Measurements from ENCODE around the gene TARS2. TPM values are rescaled to one million over a fixed set of nuclear protein-coding genes. Genes with fewer than 3 reads are reported as not detected.
A peak's percentile ranks its signal among the peaks of the same experiment; 100 is the strongest.

Gene TARS2
- polyA plus RNA-seq, 1 of the 3 experiments (the other 2 are of a cell fraction): 22.2 TPM

DNA sequence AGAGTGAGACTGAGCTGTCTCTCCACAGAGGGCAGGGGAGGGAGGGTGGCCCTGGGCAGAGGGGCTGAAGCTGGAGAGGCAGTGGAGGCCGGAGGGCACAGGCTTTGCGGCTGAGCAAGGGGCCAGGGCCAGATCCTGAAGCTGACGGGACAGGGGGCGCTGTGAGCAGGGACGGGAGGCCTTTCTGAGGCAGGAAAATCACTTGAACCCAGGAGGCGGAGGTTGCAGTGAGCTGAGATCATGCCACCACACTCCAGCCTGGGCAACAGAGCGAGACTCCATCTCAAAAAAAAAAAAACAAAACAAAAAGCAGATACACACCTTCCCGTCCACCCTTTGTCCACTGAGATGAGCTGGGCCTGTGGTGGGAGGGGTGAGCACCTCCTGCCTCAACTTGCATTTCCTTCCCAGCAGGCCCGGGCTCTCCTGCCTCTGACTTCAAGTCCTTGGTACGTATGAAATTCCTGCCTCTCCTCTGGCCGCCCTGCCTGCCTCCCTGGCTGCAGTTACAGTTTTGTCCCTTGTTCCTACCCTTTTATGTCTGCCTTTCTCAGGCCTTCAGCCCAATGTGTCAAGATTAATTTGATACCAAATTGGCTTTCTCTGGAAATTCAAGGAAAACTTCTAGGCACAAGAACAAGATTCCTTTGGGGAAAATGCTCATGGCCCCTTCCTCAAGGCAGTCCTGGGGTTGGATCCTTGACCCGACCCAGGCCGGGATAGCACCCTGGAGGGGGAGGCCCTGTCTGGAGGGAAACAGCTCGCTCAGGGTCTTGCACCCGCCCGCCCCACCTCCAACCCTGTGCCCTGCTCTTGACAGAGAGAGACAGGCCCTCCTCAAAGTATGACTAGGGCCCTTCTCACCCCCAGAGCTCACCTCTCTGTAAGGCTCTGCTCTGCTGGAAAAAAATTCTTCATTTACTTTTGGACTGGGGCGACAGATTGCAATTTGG, 50.8 kb downstream of the TARS2 start:
- Histone ChIP-seq H3K9ac (peak overlapping the region; percentile 39), H3K4me1 (ENCODE audit: control insufficient read depth in 1 of 2, insufficient read depth in 2 of 2, low read depth in 1 of 2, low read length in 1 of 2) (peaks cover 0 to 4% of the 10 kb centered on the region in 2 experiments; a peak in 1 of 4 replicates), H3K27ac (ENCODE audit: low read depth in 2 of 2, low read length in 1 of 2) (peak overlapping the region; percentile 36 to 51; a peak in 3 of 4 replicates), H3K79me2 (ENCODE audit: insufficient read depth) (no peaks in the 10 kb centered on the region), H3K9me3 (no peaks in the 10 kb centered on the region), H3K27me3 (ENCODE audit: insufficient read depth) (no peaks in the 10 kb centered on the region), H3F3A (replicated peaks; ENCODE audit: insufficient read depth) (no peaks in the 10 kb centered on the region), H3K4me3 (ENCODE audit: low read depth in 2 of 2, low read length in 1 of 2) (no peak overlapping the region), H3K4me2 (no peak overlapping the region), H3K9me2 (no peaks in the 10 kb centered on the region), H3K36me3 (replicated peaks in 1 of 2; ENCODE audit: control insufficient read depth in 1 of 2, insufficient read depth in 2 of 2, low read length in 1 of 2) (no peaks in the 10 kb centered on the region), H2AFZ (ENCODE audit: low read depth) (peak overlapping the region; percentile 83; the same call in 1 of the 2 replicates), H4K20me1 (ENCODE audit: insufficient read depth) (no peaks in the 10 kb centered on the region)
- no peak for TF ChIP-seq MXI1 (IDR thresholded peaks at IDR 0.05; ENCODE audit: low read depth, low read length)
- TF ChIP-seq RFX5 (IDR thresholded peaks at IDR 0.05; ENCODE audit: low read length): no peak
- no peak for TF ChIP-seq EP300 (IDR thresholded peaks at IDR 0.05; ENCODE audit: borderline replicate concordance in 1 of 2, low read depth in 1 of 2, low read length in 1 of 2)
- no peak for TF ChIP-seq FOXJ3 (CRISPR knock-in tag; IDR thresholded peaks at IDR 0.05)
- POLR2A ChIA-PET: no interaction called here
- no peak for DNase-seq
- CTCF ChIA-PET: interaction anchor here (1.4 to 2.1 kb wide), 2 partner anchors 9 to 13 kb away, joined by 5 to 8 read pairs; no protein-coding TSS in a partner anchor
- 79% methylated on average over 12 of the region's 17 CpGs for WGBS (ENCODE audit: low lambda C conversion rate)

DNA sequence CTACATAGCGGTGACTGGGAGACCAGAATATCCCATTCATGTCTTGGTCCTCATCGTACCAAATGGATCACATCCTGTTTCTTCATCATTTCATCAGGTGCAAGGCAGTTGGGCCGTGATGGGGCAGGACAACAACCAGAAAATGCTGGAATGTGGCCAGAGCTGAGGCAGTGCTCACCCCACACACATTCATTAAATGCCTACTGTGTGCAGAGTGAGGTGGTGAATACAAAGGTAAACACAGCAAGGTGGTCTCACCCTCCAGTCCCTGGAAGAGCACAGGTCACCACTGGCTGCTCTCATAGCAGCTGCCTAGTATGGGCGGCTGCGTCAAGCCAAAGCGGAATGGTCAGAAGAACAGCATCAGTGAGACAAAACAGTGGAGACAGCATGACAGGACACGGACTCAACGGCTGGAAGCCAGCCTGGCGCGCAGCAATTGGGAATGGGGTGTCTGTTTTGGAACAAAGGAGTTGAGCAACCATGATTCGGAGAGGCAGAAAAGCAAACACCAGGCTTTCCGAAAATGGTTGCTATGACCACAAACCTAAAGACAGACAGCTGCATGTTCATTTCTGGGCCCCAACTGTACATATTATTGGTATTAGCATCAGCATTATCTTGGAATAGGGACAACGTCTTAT, 56.4 kb downstream of the TARS2 start:
- Histone ChIP-seq H3K36me3 (replicated peaks in 1 of 2; ENCODE audit: control insufficient read depth in 1 of 2, insufficient read depth in 2 of 2, low read length in 1 of 2) (no peaks in the 10 kb centered on the region), H3K9me2 (no peaks in the 10 kb centered on the region), H3K9ac (no peak overlapping the region), H3K79me2 (ENCODE audit: insufficient read depth) (no peaks in the 10 kb centered on the region), H4K20me1 (ENCODE audit: insufficient read depth) (no peaks in the 10 kb centered on the region), H2AFZ (ENCODE audit: low read depth) (no peak overlapping the region), H3K27me3 (ENCODE audit: insufficient read depth) (no peaks in the 10 kb centered on the region), H3K4me1 (ENCODE audit: control insufficient read depth in 1 of 2, insufficient read depth in 2 of 2, low read depth in 1 of 2, low read length in 1 of 2) (peaks cover 0 to 4% of the 10 kb centered on the region in 2 experiments; a peak in 1 of 4 replicates), H3K4me3 (ENCODE audit: low read depth in 2 of 2, low read length in 1 of 2) (no peak overlapping the region), H3K27ac (ENCODE audit: low read depth in 2 of 2, low read length in 1 of 2) (no peak overlapping the region), H3K4me2 (no peak overlapping the region), H3F3A (replicated peaks; ENCODE audit: insufficient read depth) (no peaks in the 10 kb centered on the region), H3K9me3 (no peaks in the 10 kb centered on the region)
- TF ChIP-seq, protein P1, sequence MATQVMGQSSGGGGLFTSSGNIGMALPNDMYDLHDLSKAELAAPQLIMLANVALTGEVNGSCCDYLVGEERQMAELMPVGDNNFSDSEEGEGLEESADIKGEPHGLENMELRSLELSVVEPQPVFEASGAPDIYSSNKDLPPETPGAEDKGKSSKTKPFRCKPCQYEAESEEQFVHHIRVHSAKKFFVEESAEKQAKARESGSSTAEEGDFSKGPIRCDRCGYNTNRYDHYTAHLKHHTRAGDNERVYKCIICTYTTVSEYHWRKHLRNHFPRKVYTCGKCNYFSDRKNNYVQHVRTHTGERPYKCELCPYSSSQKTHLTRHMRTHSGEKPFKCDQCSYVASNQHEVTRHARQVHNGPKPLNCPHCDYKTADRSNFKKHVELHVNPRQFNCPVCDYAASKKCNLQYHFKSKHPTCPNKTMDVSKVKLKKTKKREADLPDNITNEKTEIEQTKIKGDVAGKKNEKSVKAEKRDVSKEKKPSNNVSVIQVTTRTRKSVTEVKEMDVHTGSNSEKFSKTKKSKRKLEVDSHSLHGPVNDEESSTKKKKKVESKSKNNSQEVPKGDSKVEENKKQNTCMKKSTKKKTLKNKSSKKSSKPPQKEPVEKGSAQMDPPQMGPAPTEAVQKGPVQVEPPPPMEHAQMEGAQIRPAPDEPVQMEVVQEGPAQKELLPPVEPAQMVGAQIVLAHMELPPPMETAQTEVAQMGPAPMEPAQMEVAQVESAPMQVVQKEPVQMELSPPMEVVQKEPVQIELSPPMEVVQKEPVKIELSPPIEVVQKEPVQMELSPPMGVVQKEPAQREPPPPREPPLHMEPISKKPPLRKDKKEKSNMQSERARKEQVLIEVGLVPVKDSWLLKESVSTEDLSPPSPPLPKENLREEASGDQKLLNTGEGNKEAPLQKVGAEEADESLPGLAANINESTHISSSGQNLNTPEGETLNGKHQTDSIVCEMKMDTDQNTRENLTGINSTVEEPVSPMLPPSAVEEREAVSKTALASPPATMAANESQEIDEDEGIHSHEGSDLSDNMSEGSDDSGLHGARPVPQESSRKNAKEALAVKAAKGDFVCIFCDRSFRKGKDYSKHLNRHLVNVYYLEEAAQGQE (IDR thresholded peaks at IDR 0.05; ENCODE audit: low read depth, low read length): no peak
- no peak for TF ChIP-seq NRF1 (IDR thresholded peaks at IDR 0.05; ENCODE audit: low read depth, low read length)
- TF ChIP-seq EP300 (IDR thresholded peaks at IDR 0.05; ENCODE audit: borderline replicate concordance in 1 of 2, low read depth in 1 of 2, low read length in 1 of 2): no peak
- TF ChIP-seq FOSL2 (IDR thresholded peaks at IDR 0.05; ENCODE audit: borderline replicate concordance, low read depth): no peak
- TF ChIP-seq RAD21 (IDR thresholded peaks at IDR 0.05; ENCODE audit: low read length): no peak
- no peak for TF ChIP-seq RCOR1 (IDR thresholded peaks at IDR 0.05; ENCODE audit: low read length)
- no peak for TF ChIP-seq YY1 (IDR thresholded peaks at IDR 0.05; ENCODE audit: low read depth)
- TF ChIP-seq, protein P2, sequence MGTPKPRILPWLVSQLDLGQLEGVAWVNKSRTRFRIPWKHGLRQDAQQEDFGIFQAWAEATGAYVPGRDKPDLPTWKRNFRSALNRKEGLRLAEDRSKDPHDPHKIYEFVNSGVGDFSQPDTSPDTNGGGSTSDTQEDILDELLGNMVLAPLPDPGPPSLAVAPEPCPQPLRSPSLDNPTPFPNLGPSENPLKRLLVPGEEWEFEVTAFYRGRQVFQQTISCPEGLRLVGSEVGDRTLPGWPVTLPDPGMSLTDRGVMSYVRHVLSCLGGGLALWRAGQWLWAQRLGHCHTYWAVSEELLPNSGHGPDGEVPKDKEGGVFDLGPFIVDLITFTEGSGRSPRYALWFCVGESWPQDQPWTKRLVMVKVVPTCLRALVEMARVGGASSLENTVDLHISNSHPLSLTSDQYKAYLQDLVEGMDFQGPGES (IDR thresholded peaks at IDR 0.05; ENCODE audit: low read depth, low read length): no peak
- no peak for TF ChIP-seq POLR2AphosphoS5 (IDR thresholded peaks at IDR 0.05; ENCODE audit: low read depth, low read length)
- no peak for TF ChIP-seq TAF1 (IDR thresholded peaks at IDR 0.05; ENCODE audit: borderline replicate concordance, low read depth, low read length)
- TF ChIP-seq, protein P3, sequence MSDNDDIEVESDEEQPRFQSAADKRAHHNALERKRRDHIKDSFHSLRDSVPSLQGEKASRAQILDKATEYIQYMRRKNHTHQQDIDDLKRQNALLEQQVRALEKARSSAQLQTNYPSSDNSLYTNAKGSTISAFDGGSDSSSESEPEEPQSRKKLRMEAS (IDR thresholded peaks at IDR 0.05; ENCODE audit: low read depth): no peak
- TF ChIP-seq SIN3A (IDR thresholded peaks at IDR 0.05; ENCODE audit: borderline replicate concordance, low read depth, low read length): no peak
- no peak for TF ChIP-seq NFIC (IDR thresholded peaks at IDR 0.05; ENCODE audit: borderline replicate concordance)
- no peak for TF ChIP-seq RFX5 (IDR thresholded peaks at IDR 0.05; ENCODE audit: low read length)
- TF ChIP-seq MXI1 (IDR thresholded peaks at IDR 0.05; ENCODE audit: low read depth, low read length): no peak
- 92% methylated on average over 13 of the region's 13 CpGs for WGBS (ENCODE audit: low lambda C conversion rate)
- CTCF ChIA-PET: interaction anchor here (1.5 to 10.0 kb wide), 3 partner anchors 11 to 77 kb away, joined by 3 to 69 read pairs (median 13); no protein-coding TSS in a partner anchor
- POLR2A ChIA-PET: no interaction called here
- peak; percentile 10 for DNase-seq
